DOHH2 (cell line): ENCODE measurements around the gene TEX54.

Experiments
- H3F3A ChIP-seq: fragments of 200-600 bp; sonication (generic), shearing (Covaris generic); 2 replicates; pipeline ENCODE4 v1.6.0; 2016; ENCODE audit warnings: antibody characterized with exemption, mild to moderate bottlenecking; ENCODE audit not compliant: control insufficient read depth, insufficient read depth
- H3K27ac ChIP-seq: fragments of 200-600 bp; sonication (generic); 2 replicates; pipeline ENCODE4 v1.5.1; 2014; ENCODE audit warnings: low read depth, mild to moderate bottlenecking, low read length, moderate library complexity
- H3K27me3 ChIP-seq: fragments of 200-600 bp; sonication (generic); 2 replicates; pipeline ENCODE4 v1.6.1; 2014; ENCODE audit warnings: mild to moderate bottlenecking, low read length, mixed read lengths; ENCODE audit not compliant: control insufficient read depth
- H3K36me3 ChIP-seq: fragments of 200-600 bp; sonication (generic); 2 replicates; pipeline ENCODE4 v1.6.1; 2014; ENCODE audit warnings: mild to moderate bottlenecking, low read length, moderate library complexity, mixed read lengths; ENCODE audit not compliant: control insufficient read depth
- H3K4me1 ChIP-seq: fragments of 200-600 bp; sonication (generic); 2 replicates; pipeline ENCODE4 v1.6.1; 2014; ENCODE audit warnings: mild to moderate bottlenecking, low read length, mixed read lengths; ENCODE audit not compliant: control insufficient read depth
- H3K4me2 ChIP-seq: fragments of 200-600 bp; sonication (generic); 2 replicates; pipeline ENCODE4 v1.6.0; 2014; ENCODE audit warnings: mild to moderate bottlenecking, low read length, moderate library complexity
- H3K4me3 ChIP-seq: fragments of 200-600 bp; sonication (generic); 2 replicates; pipeline ENCODE4 v1.5.1; 2014; ENCODE audit warnings: mild to moderate bottlenecking, low read length, mixed read lengths
- H3K79me2 ChIP-seq: fragments of 200-600 bp; sonication (generic); 2 replicates; pipeline ENCODE4 v1.6.1; 2014; ENCODE audit warnings: mild to moderate bottlenecking, low read length, mixed read lengths; ENCODE audit not compliant: control insufficient read depth
- H3K9me2 ChIP-seq: fragments of 200-600 bp; sonication (generic); replicated peaks from 2 replicates; pipeline ENCODE4 v1.6.1; 2014; ENCODE audit warnings: mild to moderate bottlenecking, low read length, mixed read lengths; ENCODE audit not compliant: control insufficient read depth
- H3K9me3 ChIP-seq: fragments of 200-600 bp; sonication (generic); 2 replicates; pipeline ENCODE4 v1.6.1; 2014; ENCODE audit warnings: antibody characterized with exemption, low read length, mixed read lengths; ENCODE audit not compliant: control insufficient read depth, insufficient read depth
- H4K20me1 ChIP-seq: fragments of 200-600 bp; sonication (generic); 2 replicates; pipeline ENCODE4 v1.6.0; 2014; ENCODE audit warnings: low read depth, mild to moderate bottlenecking, antibody characterized with exemption, low read length, moderate library complexity; ENCODE audit not compliant: control insufficient read depth, insufficient read depth
- EZH2phosphoT487 ChIP-seq: fragments of 200-600 bp; sonication (generic); IDR thresholded peaks from 2 replicates; pipeline ENCODE4 v1.6.1; 2017; ENCODE audit warnings: borderline replicate concordance, mild to moderate bottlenecking, antibody characterized with exemption, low read length, moderate library complexity, mixed read lengths
- TF ChIP-seq, protein P1 (sequence below): fragments of 200-600 bp; sonication (generic); IDR thresholded peaks from one replicate; pipeline ENCODE4 v1.5.1; 2014; ENCODE audit warnings: antibody characterized with exemption, mild to moderate bottlenecking, low read depth, low read length; ENCODE audit not compliant: poor library complexity, severe bottlenecking

The TEX54 gene

DNA sequence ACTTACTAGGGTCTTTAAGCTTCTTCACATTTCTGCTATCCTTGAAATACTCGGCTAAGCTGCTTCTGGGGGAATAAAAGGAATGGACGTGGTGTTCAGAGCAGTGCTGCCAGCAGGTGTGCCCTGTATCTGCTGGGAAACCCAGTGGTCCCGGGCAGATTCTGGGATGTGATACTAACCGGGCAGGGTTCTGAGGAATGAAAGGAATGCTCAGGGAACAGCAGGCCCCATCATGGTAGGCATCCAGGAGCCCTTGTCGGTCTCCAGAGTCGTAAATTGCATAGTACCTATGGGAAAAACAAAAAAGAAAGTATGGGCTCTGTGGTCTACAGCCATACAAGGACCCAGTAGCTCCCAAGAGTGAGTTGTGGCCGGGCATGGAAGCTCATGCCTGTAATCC, 36.4 kb downstream of the TEX54 start:
- no peak for TF ChIP-seq EZH2phosphoT487
- TF ChIP-seq, protein P1, sequence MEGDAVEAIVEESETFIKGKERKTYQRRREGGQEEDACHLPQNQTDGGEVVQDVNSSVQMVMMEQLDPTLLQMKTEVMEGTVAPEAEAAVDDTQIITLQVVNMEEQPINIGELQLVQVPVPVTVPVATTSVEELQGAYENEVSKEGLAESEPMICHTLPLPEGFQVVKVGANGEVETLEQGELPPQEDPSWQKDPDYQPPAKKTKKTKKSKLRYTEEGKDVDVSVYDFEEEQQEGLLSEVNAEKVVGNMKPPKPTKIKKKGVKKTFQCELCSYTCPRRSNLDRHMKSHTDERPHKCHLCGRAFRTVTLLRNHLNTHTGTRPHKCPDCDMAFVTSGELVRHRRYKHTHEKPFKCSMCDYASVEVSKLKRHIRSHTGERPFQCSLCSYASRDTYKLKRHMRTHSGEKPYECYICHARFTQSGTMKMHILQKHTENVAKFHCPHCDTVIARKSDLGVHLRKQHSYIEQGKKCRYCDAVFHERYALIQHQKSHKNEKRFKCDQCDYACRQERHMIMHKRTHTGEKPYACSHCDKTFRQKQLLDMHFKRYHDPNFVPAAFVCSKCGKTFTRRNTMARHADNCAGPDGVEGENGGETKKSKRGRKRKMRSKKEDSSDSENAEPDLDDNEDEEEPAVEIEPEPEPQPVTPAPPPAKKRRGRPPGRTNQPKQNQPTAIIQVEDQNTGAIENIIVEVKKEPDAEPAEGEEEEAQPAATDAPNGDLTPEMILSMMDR = no peak

DNA sequence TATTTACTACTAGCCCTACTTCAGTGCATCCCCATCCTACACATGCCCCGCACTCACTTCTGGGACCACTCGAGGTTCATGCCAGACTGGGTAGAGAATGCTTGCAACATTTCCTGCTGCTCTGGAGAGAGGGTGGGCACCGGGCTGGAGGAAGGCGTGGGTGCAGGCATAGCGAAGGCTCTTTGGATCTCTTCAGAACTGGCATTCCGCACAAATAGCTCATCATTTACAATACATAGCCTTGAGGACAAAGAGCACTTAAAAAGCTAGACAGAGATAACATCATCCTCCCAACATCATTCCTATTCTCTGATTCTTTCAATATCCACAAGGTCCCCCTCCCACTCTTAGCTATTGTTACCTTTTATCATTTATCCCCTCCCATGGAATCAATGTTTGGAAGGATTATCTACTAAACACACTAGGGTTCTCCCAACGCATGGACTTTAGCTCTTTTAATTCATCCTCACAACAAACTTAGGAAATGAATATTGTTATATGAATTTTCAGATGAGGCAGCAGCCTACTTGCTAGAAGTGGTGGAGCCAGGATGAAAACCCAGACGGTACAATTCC, 38.4 kb downstream of the TEX54 start:
- Histone ChIP-seq H3K4me2 (no peak overlapping the region), H3K4me1 (peaks cover 27% of the 10 kb centered on the region), H3K27ac (no peak overlapping the region), H3K79me2 (peaks cover 33% of the 10 kb centered on the region), H3K36me3 (peaks cover 91% of the 10 kb centered on the region), H3K9me2 (no peaks in the 10 kb centered on the region), H3K4me3 (no peak overlapping the region), H4K20me1 (no peaks in the 10 kb centered on the region; the same call in 1 of the 2 replicates), H3F3A (peaks cover 12% of the 10 kb centered on the region), H3K27me3 (no peaks in the 10 kb centered on the region), H3K9me3 (no peaks in the 10 kb centered on the region)
- no peak for TF ChIP-seq EZH2phosphoT487
- TF ChIP-seq, protein P1 = no peak

More for the DNA sequence above, 36.4 kb downstream of the TEX54 start:
- Histone ChIP-seq H4K20me1 (no peaks in the 10 kb centered on the region), H3K4me3 (no peak overlapping the region), H3F3A (peaks cover 12% of the 10 kb centered on the region), H3K9me3 (no peaks in the 10 kb centered on the region), H3K9me2 (no peaks in the 10 kb centered on the region), H3K27me3 (no peaks in the 10 kb centered on the region), H3K4me1 (peaks cover 9% of the 10 kb centered on the region), H3K79me2 (peaks cover 13% of the 10 kb centered on the region), H3K36me3 (peaks cover 89% of the 10 kb centered on the region), H3K27ac (no peak overlapping the region), H3K4me2 (no peak overlapping the region)

DNA sequence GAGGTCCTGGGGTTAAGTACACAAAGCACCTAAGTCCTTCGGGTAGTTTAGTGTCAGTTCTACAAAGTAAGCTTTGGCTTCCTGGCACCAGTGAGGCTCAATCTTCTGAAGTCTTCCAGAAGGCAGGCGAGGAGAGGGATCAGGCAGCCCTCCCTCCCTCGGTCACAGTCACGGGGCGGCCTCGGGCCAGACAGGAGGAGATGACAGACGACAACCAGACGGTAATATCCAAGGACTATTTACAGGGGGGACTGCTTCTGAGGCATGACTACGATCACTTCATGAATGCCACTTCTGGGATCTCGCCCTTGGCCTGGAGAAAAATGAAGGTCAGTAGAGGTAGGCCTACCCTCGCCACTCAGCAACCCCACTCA, 40.5 kb downstream of the TEX54 start:
- TF ChIP-seq, protein P1 = no peak
- no peak for TF ChIP-seq EZH2phosphoT487
- peak overlapping the region; percentile 67 for H3K27ac ChIP-seq

More for the DNA sequence above, 40.5 kb downstream of the TEX54 start:
- H3K4me2 ChIP-seq = peak overlapping the region; percentile 59
- H4K20me1 ChIP-seq = no peaks in the 10 kb centered on the region; the same call in 1 of the 2 replicates
- no peaks in the 10 kb centered on the region for H3K9me2 ChIP-seq
- H3K27me3 ChIP-seq = no peaks in the 10 kb centered on the region
- peak overlapping the region; percentile 99 for H3K4me3 ChIP-seq
- peaks cover 36% of the 10 kb centered on the region for H3K4me1 ChIP-seq
- H3K9me3 ChIP-seq = no peaks in the 10 kb centered on the region
- peaks cover 18% of the 10 kb centered on the region for H3F3A ChIP-seq
- H3K36me3 ChIP-seq = peaks cover 87% of the 10 kb centered on the region
- H3K79me2 ChIP-seq = peaks cover 54% of the 10 kb centered on the region
